H1 (cell line): Measurements from ENCODE around the gene NFX1. TPM values are rescaled to one million over a fixed set of nuclear protein-coding genes. Genes with fewer than 3 reads are reported as not detected.

ENCODE experiments used
- ASH2L ChIP-seq: fragments of 200-600, 300-600 bp; sonication (generic); IDR thresholded peaks from one replicate; pipeline ENCODE4 v1.7.1; 2017; ENCODE audit warnings: low read length
- ATF3 ChIP-seq: IDR thresholded peaks from 2 replicates; pipeline ENCODE4 v1.6.1; 2011; ENCODE audit warnings: low read depth, mild to moderate bottlenecking, low read length; ENCODE audit not compliant: insufficient read depth
- CBX5 ChIP-seq: fragments of 300-800, 300-1000 bp; sonication (generic); IDR thresholded peaks from 2 replicates; pipeline ENCODE4 v1.7.1; 2016; ENCODE audit warnings: antibody characterized with exemption, low read length, low read depth
- CEBPB ChIP-seq: IDR thresholded peaks from 2 replicates; pipeline ENCODE4 v1.6.1; 2012; ENCODE audit warnings: low read depth, low read length
- CTBP2 ChIP-seq: IDR thresholded peaks from 2 replicates; pipeline ENCODE4 v1.7.0; 2011; ENCODE audit warnings: borderline replicate concordance, mild to moderate bottlenecking, moderate library complexity, mixed read lengths, low read length; ENCODE audit not compliant: insufficient read depth, insufficient read length
- EZH2 ChIP-seq: fragments of 200-600 bp; sonication (generic); IDR thresholded peaks from 2 replicates; pipeline ENCODE4 v1.7.1; 2012; ENCODE audit warnings: low read depth, mild to moderate bottlenecking, moderate library complexity, low read length, inconsistent platforms; ENCODE audit not compliant: severe bottlenecking
- POLR2A ChIP-seq, 2 experiments: IDR thresholded peaks; 1 replicate in 1 of 2; 2 replicates in 1 of 2; pipeline ENCODE4 v1.6.1; 2011; ENCODE audit warnings: low read depth in 2 of 2, low read length in 2 of 2, mild to moderate bottlenecking in 2 of 2; ENCODE audit errors: control extremely low read depth in 1 of 2
- RBBP5 ChIP-seq: IDR thresholded peaks from 2 replicates; pipeline ENCODE4 v1.7.1; 2012; ENCODE audit warnings: low read depth, mild to moderate bottlenecking, inconsistent platforms, low read length, moderate library complexity, borderline replicate concordance
- SP2 ChIP-seq: IDR thresholded peaks from 2 replicates; pipeline ENCODE4 v1.6.1; 2012; ENCODE audit warnings: mild to moderate bottlenecking, low read length, inconsistent platforms
- SRF ChIP-seq: IDR thresholded peaks from 2 replicates; pipeline ENCODE4 v1.6.1; 2011; ENCODE audit warnings: mild to moderate bottlenecking, low read depth, low read length, moderate library complexity
- ZNF274 ChIP-seq: IDR thresholded peaks from 2 replicates; pipeline ENCODE4 v1.7.0; 2012; ENCODE audit warnings: low read length, borderline replicate concordance; ENCODE audit errors: extremely low read depth
- polyA plus RNA-seq, 7 experiments: library from polyadenylated mRNA; depleted of rRNA in 3 of 7; stranded (reverse) in 5 of 7; unstranded in 2 of 7; fragments of >200 nt in 5 of 7; fragments of 200-250 nt in 2 of 7; gene quantifications; 1 replicate in 5 of 7; 2 replicates in 1 of 7; 4 replicates in 1 of 7; pipeline versions ENCODE4 v1.2.1 to v1.2.3, GENCODE V29; 2011 to 2013; ENCODE audit warnings: missing spikeins in 2 of 7, mixed read lengths in 2 of 7
- total RNA-seq: library from RNA; stranded (reverse); fragmentation: NEBNext Ultra II Directional; extraction: Animal tissue kit (Norgen Biotek cat#: 25700); gene quantifications from 2 replicates; pipeline ENCODE4 v1.2.1, GENCODE V29; 2021
- TF ChIP-seq, protein P1 (sequence below): fragments of 300-600 bp; sonication (generic); IDR thresholded peaks from 2 replicates; pipeline ENCODE4 v1.7.1; 2012; ENCODE audit warnings: low read length, moderate library complexity, mild to moderate bottlenecking, inconsistent platforms; ENCODE audit not compliant: insufficient replicate concordance

The NFX1 gene
- total and polyA plus RNA-seq, 2 of the 8 experiments (the other 6 are each of a cell fraction or from before 2014, with no cell fraction given), result 19.4 to 28.4 TPM

- TF ChIP-seq, protein P1, sequence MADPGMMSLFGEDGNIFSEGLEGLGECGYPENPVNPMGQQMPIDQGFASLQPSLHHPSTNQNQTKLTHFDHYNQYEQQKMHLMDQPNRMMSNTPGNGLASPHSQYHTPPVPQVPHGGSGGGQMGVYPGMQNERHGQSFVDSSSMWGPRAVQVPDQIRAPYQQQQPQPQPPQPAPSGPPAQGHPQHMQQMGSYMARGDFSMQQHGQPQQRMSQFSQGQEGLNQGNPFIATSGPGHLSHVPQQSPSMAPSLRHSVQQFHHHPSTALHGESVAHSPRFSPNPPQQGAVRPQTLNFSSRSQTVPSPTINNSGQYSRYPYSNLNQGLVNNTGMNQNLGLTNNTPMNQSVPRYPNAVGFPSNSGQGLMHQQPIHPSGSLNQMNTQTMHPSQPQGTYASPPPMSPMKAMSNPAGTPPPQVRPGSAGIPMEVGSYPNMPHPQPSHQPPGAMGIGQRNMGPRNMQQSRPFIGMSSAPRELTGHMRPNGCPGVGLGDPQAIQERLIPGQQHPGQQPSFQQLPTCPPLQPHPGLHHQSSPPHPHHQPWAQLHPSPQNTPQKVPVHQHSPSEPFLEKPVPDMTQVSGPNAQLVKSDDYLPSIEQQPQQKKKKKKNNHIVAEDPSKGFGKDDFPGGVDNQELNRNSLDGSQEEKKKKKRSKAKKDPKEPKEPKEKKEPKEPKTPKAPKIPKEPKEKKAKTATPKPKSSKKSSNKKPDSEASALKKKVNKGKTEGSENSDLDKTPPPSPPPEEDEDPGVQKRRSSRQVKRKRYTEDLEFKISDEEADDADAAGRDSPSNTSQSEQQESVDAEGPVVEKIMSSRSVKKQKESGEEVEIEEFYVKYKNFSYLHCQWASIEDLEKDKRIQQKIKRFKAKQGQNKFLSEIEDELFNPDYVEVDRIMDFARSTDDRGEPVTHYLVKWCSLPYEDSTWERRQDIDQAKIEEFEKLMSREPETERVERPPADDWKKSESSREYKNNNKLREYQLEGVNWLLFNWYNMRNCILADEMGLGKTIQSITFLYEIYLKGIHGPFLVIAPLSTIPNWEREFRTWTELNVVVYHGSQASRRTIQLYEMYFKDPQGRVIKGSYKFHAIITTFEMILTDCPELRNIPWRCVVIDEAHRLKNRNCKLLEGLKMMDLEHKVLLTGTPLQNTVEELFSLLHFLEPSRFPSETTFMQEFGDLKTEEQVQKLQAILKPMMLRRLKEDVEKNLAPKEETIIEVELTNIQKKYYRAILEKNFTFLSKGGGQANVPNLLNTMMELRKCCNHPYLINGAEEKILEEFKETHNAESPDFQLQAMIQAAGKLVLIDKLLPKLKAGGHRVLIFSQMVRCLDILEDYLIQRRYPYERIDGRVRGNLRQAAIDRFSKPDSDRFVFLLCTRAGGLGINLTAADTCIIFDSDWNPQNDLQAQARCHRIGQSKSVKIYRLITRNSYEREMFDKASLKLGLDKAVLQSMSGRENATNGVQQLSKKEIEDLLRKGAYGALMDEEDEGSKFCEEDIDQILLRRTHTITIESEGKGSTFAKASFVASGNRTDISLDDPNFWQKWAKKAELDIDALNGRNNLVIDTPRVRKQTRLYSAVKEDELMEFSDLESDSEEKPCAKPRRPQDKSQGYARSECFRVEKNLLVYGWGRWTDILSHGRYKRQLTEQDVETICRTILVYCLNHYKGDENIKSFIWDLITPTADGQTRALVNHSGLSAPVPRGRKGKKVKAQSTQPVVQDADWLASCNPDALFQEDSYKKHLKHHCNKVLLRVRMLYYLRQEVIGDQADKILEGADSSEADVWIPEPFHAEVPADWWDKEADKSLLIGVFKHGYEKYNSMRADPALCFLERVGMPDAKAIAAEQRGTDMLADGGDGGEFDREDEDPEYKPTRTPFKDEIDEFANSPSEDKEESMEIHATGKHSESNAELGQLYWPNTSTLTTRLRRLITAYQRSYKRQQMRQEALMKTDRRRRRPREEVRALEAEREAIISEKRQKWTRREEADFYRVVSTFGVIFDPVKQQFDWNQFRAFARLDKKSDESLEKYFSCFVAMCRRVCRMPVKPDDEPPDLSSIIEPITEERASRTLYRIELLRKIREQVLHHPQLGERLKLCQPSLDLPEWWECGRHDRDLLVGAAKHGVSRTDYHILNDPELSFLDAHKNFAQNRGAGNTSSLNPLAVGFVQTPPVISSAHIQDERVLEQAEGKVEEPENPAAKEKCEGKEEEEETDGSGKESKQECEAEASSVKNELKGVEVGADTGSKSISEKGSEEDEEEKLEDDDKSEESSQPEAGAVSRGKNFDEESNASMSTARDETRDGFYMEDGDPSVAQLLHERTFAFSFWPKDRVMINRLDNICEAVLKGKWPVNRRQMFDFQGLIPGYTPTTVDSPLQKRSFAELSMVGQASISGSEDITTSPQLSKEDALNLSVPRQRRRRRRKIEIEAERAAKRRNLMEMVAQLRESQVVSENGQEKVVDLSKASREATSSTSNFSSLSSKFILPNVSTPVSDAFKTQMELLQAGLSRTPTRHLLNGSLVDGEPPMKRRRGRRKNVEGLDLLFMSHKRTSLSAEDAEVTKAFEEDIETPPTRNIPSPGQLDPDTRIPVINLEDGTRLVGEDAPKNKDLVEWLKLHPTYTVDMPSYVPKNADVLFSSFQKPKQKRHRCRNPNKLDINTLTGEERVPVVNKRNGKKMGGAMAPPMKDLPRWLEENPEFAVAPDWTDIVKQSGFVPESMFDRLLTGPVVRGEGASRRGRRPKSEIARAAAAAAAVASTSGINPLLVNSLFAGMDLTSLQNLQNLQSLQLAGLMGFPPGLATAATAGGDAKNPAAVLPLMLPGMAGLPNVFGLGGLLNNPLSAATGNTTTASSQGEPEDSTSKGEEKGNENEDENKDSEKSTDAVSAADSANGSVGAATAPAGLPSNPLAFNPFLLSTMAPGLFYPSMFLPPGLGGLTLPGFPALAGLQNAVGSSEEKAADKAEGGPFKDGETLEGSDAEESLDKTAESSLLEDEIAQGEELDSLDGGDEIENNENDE, result no peak
- no peak for TF ChIP-seq SRF
- no peak for TF ChIP-seq CEBPB
- TF ChIP-seq EZH2, result no peak
- TF ChIP-seq ATF3, result no peak
- TF ChIP-seq ZNF274, result no peak
- TF ChIP-seq ASH2L, result no peak
- no peak for TF ChIP-seq RBBP5
- no peak for TF ChIP-seq POLR2A (IDR thresholded peaks at IDR 0.05; ENCODE audit: control extremely low read depth in 1 of 2, low read depth in 2 of 2, low read length in 2 of 2)
- TF ChIP-seq CBX5, result no peak
- no peak for TF ChIP-seq SP2
- TF ChIP-seq CTBP2, result no peak
These were observed 40.3 kb upstream of the NFX1 start (continued) for GRCh38 chr9:33249983-33250382.
